AG20443 (cell line): ENCODE measurements around the gene KLHL8.
"Not testable (repeated sequence)": the region's sequence is repeated elsewhere in the genome, so short reads cannot be mapped to it uniquely, and the experiment has no call there.

Experiments
- DNase-seq: peaks from one replicate; pipeline ENCODE4 v3.0.0; 2012; ENCODE audit warnings: low spot score, mixed read lengths

The KLHL8 gene

GRCh38 chr4:87179751-87180150, 40.7 kb downstream of the KLHL8 start:
- DNase-seq: peak; percentile 22

GRCh38 chr4:87174672-87175071, 45.7 kb downstream of the KLHL8 start:
- DNase-seq: no peak

- DNase-seq: no peak
Observed at GRCh38 chr4:87171944-87172343, 48.5 kb downstream of the KLHL8 start.

- no peak for DNase-seq
Observed at GRCh38 chr4:87166296-87166854, 54.0 kb downstream of the KLHL8 start.

GRCh38 chr4:87165892-87166291, 54.5 kb downstream of the KLHL8 start:
- no peak for DNase-seq

- DNase-seq: no peak
Observed at GRCh38 chr4:87153078-87153870, 67.1 kb downstream of the KLHL8 start.

GRCh38 chr4:87152310-87153041, 67.9 kb downstream of the KLHL8 start:
- no peak for DNase-seq

GRCh38 chr4:87151730-87152129, 68.7 kb downstream of the KLHL8 start:
- no peak for DNase-seq

- DNase-seq: peak; percentile 55
Observed at GRCh38 chr4:87150498-87151261, 69.7 kb downstream of the KLHL8 start.

GRCh38 chr4:87147116-87147515, 73.3 kb downstream of the KLHL8 start:
- DNase-seq: no peak

- DNase-seq: not testable (repeated sequence)
Observed at GRCh38 chr4:87145934-87146333, 74.5 kb downstream of the KLHL8 start.

GRCh38 chr4:87144356-87144755, 76.1 kb downstream of the KLHL8 start:
- DNase-seq: no peak

- no peak for DNase-seq
Observed at GRCh38 chr4:87141428-87141827, 79.0 kb downstream of the KLHL8 start.

GRCh38 chr4:87134122-87134521, 86.3 kb downstream of the KLHL8 start:
- no peak for DNase-seq

- no peak for DNase-seq
Observed at GRCh38 chr4:87133183-87133582, 87.2 kb downstream of the KLHL8 start.

- DNase-seq: no peak
Observed at GRCh38 chr4:87132035-87132434, 88.4 kb downstream of the KLHL8 start.

GRCh38 chr4:87130985-87131703, 89.3 kb downstream of the KLHL8 start:
- no peak for DNase-seq

GRCh38 chr4:87129681-87130080, 90.7 kb downstream of the KLHL8 start:
- no peak for DNase-seq

GRCh38 chr4:87128006-87128705, 92.3 kb downstream of the KLHL8 start:
- DNase-seq: no peak

GRCh38 chr4:87126056-87126455, 94.4 kb downstream of the KLHL8 start:
- no peak for DNase-seq

- DNase-seq: no peak
Observed at GRCh38 chr4:87122252-87122651, 98.2 kb downstream of the KLHL8 start.
